ENCODE measurements around the gene UPF3B.

GRCh38 chrX:119899125-119899524 is 46.4 kb upstream of the UPF3B start:
- TF ChIP-seq CTCF (IDR thresholded peaks at IDR 0.05; ENCODE audit: insufficient read depth, low read length) (no peak), REST (IDR thresholded peaks at IDR 0.05; ENCODE audit: insufficient replicate concordance, low read depth) (peak; percentile 13), POLR2AphosphoS5 (IDR thresholded peaks at IDR 0.05; ENCODE audit: low read depth) (peak; percentile 45; the same call in 1 of the 2 replicates)
